GM21360 (cell line): ENCODE results near the gene NKD1.
A peak's percentile ranks its signal among the peaks of the same experiment; 100 is the strongest.

ENCODE experiments used
- ATAC-seq: cut with Tn5 transposase; IDR thresholded peaks from one replicate; pipeline ENCODE4 v1.9.1; 2021; ENCODE audit warnings: mild to moderate bottlenecking, moderate library complexity; ENCODE audit not compliant: unreplicated experiment

NKD1 gene

DNA sequence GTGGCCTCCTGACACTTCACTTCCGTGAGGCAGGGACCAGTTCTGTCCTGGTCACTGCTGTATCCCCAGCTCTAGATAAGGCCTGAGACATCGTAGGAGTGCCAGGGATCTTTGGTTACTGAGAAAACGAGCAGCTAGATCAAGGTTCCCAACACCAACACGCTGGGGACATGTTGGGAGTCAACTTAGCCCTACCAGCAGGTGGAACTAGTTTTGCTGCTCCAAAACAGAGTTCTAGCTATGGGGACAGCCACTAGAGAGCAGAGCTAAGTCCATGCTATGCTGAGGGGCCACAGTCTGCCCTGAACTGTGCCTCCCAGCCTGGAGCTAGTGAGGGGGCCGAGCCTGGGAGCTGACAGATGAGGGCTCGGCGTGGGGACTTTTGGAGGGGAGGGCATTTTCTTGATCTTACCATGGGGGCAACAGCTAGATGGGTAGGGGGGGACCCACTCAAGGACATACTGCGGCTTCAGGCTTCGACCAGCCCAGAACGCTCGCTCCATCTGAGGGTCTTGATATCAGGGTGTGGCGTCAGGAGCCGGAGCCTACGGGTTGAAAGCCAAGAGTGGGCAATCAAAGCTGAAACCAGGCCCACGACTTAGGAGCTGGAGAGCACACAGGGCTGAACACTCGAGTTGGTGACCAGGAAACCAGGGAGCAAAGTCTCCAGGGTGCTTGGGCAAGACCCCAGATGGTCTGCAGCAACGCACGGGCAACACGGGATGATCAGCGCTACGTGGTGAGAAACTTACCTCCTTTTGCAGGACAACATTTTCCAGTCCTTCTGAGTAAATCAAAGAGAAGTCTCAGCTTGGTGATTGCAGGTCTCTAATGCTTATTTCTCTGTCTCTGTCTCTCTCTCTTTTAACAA is 119.5 kb downstream of the NKD1 start:
- no peak for ATAC-seq

DNA sequence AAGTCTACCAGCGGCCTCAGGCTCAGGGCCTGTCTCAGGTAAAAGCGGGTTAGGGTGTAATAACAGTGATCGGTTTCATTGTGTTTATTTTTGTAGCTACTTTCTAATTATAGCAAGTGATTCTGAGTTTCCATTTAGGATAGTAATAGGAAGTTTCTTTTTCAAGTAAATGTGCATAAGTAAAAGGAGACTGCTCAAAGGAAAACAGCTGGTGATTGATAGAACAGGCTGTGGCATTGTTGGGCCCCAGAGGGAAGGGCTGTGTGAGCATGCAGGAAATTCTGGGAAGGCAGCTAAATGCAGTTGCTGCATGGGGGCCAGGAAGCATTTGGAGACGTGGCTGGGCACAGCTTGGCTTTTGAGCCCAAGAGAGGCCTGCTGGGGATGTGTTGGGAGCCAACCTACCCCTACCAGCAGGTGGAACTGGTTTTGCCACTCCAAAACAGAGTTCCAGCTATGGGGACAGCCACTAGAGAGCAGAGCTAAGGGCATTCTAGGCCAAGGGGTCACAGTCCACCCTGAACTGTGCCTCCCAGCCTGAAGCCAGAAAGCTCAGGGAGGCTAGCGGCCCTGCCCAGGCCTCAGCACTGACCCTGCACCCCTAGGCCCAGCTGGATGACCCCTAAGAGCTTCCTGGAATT is 120.3 kb downstream of the NKD1 start:
- no peak for ATAC-seq

DNA sequence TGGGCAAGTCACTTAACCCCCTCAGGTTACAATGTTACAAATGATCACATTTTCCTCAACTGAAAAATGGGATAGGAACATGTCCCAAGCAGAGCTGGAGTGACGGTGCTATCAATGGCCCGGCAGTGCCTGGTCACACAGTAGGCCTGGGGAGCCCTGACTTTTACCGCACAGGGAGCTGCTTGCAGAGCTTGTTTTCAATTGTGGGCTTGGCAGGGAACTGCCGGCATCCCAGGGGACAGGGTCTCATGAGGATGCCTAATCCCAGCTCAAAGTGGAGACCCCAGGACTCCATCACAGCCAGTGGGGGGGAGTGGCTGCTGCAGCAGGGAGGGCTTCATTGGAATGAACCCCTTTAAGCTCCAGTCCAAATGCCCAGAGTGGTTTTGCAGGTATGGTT is 121.5 kb downstream of the NKD1 start:
- ATAC-seq: no peak

DNA sequence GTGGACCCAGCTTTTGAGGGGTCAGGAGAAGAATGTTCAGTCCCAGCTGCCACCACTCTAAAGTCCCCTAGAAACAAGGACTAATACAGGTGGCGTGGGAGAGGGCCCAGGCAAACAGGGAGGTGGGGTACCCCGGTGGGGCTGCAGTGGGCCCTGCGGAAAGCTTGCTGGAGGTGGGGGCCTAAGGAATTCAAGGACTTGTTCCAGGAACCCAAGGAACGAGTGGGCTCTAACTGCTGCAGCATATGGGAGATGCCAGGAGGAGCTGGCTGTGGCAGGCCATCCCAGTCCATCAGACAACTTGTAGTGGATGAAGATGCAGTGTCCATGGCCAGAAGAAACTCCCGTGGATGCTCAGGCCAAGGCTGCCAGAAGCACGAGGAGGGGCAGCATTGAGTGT is 122.3 kb downstream of the NKD1 start:
- no peak for ATAC-seq

DNA sequence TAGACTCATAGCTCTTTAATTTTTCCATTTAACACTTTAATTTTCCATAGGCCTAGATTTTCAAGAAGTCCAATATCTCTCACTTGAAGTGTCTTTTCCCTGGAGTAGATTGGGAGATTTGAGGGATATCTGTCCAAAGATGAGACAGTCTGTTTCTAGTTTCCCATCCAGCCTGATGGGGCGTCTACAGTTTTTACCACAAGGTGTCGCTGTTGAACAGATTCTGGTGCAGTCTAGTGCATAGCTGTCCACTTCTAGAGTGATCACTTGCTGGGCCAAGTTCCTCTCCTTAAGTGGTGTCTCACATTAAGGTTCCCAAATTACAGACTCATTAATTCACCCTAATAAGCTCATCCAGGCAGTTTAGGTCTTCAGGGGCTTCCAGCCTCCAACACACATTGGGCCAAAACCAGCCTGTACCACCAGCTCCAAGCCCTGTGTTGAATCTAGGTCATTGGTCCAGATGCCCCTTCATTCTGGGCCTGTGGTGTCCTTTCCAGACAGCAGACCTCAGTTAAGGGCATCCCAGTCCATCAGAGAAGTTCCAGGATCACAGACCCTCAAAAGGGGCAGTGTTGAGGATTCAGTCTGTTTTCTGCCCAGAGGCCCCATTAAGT is 123.6 kb downstream of the NKD1 start:
- no peak for ATAC-seq

DNA sequence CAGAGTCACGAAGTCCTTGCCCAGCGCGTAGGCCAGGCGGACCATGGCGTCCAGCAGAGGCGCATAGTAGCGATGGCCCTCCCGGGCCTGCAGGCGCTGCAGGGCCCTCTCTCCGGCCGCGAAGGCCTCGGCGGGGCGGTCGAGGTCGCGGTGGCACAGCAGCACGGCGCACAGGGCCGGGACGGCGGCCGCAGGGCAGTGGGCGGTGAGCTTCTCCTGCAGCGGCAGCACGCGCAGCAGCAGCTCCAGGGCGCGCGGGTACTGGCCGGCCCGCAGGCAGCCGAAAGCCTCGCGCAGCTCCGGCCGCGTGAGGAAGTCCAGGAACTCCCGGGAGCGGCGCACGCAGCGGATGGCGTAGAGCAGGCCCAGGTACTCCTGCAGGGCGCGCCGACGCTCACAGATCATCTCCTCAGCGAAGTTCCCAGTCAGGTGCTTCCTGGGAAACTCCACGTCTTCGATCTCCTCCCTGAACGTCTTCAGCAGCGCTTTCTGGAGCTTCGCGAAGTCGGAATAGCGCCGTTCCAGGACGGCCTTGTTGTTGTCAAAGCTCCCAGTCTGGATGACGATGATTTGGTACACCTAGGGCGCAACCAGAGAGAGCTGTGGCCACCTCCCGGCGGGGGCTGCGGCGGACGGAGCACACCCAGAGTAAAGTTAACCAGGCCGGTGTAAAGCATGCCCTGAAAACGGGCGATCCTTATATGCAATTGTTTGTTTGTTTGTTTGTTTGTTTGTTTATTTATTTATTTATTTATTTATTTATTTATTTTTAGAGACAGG is 125.5 kb downstream of the NKD1 start:
- no peak for ATAC-seq

DNA sequence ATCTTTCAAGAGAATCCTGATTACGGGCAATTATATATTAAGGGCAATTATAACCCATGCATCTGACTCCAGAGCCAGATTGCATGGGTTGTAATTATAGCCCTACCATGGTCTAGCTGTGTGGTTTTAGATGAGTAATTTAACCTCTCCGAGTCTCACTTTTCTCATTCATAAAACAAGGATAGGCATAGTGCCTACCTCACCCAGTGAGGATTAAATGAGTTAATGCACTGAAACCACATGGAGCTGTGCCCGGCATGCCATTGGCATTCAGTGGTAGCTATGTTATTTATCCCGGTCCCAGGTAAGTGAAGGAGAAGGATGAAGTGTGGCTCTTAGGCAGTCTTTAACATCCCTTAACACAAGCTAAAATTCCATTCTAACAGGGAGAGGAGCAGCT is 126.6 kb downstream of the NKD1 start:
- ATAC-seq: no peak

DNA sequence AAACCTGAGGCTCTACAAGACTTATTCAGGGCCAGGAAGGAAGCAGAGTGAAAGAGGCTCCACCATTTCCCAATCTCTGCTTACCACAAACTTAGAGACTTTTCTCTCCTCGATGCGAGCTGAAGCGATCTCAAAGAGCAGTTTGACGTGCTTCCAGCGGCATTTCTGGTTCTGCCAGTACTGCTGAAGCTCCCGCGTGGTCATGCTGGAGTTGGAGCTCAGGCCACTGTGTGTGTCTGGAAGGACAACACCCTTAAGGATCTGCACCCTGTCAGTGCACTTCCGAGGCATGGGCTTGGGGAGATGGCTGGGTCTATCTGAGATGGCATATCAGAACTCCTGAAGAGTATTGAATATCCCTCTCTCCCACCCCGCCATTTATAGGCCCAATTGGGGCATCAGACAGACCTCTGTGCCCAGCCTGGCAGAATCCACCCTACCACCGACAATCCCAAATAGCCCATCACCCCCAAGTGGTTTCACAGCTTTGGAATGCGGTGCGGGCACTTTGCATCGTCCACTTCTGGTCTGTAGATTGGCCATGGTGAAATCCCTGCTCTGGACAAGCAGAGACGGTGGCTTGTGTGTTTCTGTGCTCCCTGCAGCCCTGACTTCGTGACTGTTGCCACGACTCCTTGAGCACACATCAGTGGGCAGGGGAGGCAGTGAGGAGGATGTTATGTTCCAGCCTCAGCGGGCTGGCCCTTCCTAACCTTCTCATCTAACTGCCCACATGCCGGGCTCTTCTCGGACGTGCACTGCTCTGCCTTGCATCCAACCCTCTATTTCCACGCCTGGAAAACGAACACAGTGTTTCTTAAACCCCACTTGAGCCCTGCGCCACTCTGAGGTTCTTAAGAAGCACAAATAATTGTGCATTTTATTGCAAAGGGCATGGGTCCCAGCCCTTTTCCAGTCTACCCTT is 127.8 kb downstream of the NKD1 start:
- no peak for ATAC-seq

DNA sequence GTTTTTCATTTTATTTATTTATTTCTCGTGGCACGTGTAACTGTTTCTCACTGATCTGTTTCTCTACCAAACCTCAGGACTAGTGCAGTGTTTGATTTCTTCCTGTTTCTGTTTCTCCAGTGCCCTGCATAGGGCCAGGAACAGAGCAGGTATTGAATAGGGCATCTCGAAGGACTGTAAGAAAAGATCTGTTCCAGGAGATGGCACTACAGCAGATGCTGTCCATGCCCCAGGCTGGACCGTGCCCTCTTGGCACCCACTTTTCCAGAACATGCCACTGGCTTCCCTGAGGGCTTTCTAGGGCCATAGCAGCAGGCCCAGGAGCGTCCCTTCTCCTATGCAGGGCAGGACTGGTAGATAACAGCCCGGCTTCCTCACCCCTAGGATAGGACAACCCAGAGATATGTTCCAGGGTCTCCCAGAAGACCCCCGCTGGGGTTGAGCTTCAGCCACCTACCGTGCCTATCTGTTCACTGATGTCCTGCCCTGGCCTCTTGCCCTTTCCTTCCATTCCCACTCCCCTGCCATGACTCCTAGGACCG is 128.6 kb downstream of the NKD1 start:
- no peak for ATAC-seq

DNA sequence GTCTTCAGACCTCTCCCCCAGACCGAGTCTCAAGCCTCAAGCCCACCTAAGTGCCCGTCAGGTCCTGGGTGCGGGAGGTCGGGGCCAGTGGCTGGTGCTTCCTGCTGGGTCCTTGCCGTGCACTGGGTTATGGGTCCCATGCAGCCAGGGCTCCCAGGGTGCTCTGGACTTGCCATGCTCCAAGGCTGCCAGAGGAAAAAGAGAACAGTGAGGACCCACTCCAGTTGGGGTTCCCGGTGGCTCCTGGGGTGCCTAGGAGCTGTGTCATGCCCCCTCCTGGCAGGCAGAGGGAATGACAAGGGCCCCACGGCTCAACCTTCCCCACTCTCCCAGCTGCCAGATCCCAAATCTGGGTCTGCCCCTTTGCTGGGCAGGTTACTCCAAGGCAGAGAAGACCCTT is 129.2 kb downstream of the NKD1 start:
- ATAC-seq: no peak

DNA sequence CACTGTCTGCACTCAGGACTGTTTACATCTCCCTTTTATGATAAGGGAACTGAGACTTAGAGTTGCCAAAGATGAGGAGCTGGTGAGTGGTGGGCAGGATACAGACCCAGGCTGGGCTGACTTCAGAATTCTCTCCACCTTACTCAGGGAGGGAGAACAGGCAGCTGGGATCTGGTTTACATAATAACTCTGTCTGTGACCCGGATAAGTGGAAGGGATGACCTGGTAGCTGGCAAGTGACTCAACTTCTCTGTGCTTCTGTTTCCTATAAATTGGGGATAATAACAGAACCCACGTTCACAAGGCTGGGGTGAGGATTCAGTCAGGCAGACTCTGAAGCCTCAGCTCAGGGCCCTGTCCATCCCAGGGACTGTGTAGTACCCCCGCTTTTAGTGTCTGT is 130.3 kb downstream of the NKD1 start:
- no peak for ATAC-seq

DNA sequence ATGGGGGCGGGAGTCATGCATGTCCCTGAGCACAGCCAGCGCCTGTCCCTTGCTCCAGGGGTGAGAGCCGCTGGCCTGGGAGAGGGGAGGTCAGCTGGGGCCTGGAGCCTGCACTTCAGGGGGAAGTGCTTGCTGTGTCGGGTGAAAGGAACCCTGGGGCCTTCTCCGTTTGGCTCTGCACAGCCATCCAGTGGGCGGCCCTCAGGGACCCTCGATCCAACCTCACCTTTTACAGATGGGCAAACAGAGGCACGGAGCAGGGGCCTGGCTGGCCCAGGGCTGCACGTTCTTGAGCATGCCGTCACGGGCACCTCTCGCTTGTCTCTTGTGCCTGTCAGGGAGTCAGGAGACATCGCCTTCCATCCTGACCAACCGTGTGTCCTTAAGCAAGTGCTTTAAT is 131.1 kb downstream of the NKD1 start:
- ATAC-seq: no peak

DNA sequence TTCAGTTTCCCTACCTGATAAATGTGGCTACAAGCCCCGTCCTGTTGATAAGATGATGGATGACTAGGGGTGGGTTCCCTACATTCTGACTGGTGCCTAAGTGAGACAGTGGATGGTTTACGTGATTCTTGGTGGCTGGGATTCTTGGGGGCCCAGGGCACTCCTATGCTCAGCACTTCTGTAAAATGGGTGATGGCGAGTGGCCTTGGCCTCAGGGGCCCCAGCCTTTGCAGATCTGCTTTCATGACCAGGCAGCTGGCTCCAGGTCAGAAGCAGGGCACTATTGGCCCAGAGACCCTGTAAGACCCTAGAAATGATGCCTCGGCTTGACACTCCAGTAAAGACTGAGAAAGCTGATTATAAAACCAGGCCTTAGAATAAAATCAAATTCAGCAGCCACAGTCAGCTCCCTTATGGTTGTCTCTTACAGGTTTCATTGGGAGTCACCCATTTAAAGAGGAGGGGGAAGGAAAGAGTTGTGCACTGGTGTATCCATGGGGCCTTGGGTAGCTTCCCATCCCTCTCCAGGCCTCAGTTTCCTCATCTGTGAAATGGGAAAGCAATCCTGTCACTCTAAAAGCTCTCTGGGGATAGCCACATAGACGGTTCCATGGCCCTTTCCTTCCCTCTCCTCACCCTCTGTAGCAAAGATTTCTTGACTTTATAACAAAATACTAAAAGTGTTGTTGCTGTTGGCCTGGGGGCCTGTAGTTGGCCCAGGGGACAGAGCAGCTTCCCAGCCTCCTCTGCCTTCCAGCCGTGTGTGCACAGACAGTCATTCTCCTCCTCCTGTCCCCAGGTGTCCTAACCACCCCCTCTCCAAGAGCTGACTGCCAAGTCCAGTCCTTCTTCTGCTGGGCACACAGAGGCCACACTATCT is 131.7 kb downstream of the NKD1 start:
- no peak for ATAC-seq

DNA sequence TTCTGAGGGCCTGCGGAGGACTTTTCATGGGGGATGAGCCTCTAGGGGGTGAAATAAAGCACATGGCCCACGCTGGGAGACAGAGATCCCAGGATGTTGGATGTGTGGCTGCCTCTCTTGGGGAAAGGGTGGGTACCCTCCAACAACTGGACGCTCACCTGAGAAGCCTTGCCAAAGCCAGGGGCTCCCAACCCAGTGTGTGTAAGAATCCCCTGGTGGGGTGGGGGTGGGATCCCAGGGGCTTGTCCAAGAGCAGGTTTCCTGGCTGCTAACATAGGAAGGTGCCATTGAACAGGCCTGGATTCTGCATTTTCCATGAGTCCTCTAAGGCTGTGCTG is 132.3 kb downstream of the NKD1 start:
- ATAC-seq: no peak

DNA sequence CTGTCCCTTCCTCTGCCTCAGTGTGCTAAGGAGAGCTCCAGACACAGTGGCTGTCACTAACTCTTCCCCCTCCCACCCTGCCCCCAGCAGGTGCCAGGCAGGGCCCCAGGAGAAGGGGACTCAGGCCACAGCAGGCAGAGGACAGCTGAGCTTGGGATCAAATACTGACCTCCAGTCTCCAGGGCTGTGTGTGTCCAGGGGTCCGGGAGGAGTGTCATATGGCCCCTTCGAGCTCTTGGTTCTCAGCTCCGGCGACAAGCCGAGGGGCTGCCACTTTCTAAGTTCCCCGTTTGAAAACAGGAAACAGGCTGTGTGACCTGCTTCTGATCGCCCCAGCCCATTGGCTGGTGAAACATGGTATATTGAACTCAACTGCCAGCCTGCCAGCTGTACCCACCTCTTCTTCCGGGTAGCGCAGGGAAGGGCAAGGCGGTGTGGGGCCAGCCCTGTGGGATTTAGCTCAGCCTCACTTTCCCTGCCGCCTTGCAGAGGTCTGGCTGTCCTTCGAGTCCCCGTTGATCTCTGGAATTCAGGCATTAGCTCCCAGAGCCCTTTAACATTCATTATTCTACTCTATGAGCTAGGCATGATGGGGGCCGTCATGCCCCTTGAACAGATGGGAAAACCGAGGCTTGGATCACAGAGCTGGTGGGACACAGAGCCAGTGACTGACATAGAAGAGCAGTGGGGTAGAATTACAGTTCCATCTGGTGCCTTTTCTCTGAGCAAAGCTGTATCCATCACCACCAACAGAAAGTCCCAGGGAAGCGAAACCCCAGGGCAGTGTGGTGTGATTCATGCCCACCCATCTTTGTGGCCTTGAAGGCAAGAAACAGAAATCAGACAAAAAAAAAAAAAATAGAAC is 133.1 kb downstream of the NKD1 start, which contains the start of gene SNX20:
Gene SNX20, minus strand, starts transcription at position 292 of the 865 bp plus-strand sequence. CDS start 3,786 bp downstream, outside the sequence.
- ATAC-seq: peak; percentile 33

DNA sequence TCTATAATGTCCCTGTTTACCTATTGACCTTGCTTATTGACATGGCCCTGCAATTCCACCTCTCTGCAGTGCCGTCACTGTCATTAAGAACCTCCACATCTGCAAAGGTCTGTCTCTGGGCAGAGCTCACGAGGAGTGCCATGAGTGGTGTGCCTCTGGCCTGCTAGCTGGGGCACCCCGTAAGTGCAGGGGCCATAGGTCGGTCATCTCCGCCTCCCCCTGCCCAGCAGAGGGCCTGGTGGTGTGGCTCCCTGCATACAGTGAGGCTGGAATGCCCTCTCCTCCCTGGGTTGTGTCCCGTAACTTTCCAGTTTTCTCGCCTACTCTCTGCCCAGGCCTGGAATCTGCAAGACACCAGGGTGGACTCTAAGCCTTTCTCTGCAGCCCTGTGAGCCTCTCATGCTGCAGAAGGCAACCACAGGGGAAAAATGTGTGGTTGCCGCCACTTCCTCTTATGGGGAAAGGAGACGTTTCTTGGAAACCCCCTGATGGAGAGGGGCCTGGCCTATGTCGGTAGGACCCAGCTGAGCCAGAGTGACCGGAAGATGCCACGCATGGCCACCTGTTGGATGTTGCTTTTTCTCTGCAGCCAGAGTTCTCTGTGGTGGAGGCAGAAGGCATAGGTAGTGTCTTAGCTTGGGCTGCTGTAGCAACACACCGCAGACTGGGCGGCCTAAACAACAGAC is 135.6 kb downstream of the NKD1 start:
- peak; percentile 71 for ATAC-seq

DNA sequence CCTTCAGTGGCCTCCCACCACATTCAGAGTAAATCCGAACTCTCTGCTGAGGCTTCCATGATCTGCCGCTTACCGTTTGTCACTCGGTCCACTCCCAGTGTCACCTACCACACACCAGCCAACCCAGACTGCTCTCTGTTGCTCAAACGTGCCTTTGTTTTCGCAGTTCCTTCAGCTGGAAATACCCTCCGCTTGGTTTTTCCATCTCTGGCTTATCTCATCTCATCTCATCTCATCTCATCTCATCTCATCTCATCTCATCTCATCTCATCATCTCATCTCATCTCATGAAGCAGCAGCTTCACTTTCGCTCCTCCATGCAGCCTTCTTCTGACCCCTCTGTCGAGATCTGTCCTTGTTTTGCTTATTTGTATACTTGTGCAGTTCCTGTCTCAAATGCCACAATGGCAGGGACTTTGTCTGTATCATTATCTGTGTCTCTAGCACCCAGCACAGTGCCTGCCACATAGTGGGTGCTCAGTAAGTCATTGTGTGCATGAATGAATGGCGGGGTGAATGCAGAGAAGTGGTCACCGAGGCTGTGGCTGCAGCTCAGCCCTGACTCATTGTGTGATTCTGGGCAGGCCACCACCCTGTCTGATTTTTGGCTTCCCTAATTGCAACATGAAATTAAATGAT is 136.7 kb downstream of the NKD1 start:
- ATAC-seq: no peak
